GM12878 (cell line): ENCODE results near the gene APH1B. TPM values are rescaled to one million over a fixed set of nuclear protein-coding genes. Genes with fewer than 3 reads are reported as not detected.

Experiments used
- ATAC-seq: fragments of 200-7000 bp; cut with Tn5 transposase; 3 replicates; pipeline ENCODE4 v1.9.1; 2020; ENCODE audit warnings: mild to moderate bottlenecking, moderate library complexity
- BruUV-seq: library from RNA; stranded (reverse); fragments of 400-500 nt; replicated peaks from 2 replicates; lab custom pipeline; 2021; lab: Mats Ljungman, UMichigan
- CTCF ChIA-PET: fragments of 300-600 bp; sonication (Branson Sonifier 250); formaldehyde crosslinking; extraction: SDS; loops from one replicate; lab custom pipeline; 2021; ENCODE audit warnings: inconsistent platforms; lab: Yijun Ruan, JAX
- POLR2A ChIA-PET: fragments of 350-600 bp; formaldehyde crosslinking; extraction: SDS; loops from one replicate; lab custom pipeline; 2021; ENCODE audit warnings: inconsistent platforms; lab: Charles Lee
- RAD21 ChIA-PET: fragments of 300-600 bp; sonication (Branson Sonifier 250); formaldehyde crosslinking; loops from one replicate; lab custom pipeline; 2023; ENCODE audit warnings: antibody characterized with exemption; ENCODE audit not compliant: unreplicated experiment; lab: Charles Lee
- SMC1A ChIA-PET: fragments of 300-600 bp; sonication (Branson Sonifier 250); formaldehyde crosslinking; loops from one replicate; lab custom pipeline; 2023; ENCODE audit not compliant: unreplicated experiment, uncharacterized antibody; lab: Charles Lee
- DNase-seq: peaks from one replicate; pipeline ENCODE4 v3.0.0-alpha.2; 2011; ENCODE audit warnings: low read depth, low spot score
- FAIRE-seq: peaks from 3 replicates; lab custom pipeline; 2011; peaks lifted over from hg19 to GRCh38; lab: Jason Lieb, UNC
- H2AFZ ChIP-seq: 2 replicates; pipeline ENCODE4 v1.6.0; 2011; ENCODE audit warnings: low read depth, low read length, control low read depth; ENCODE audit not compliant: control insufficient read depth
- H3K27ac ChIP-seq: 2 replicates; pipeline ENCODE4 v1.5.1; 2011; ENCODE audit warnings: control low read depth; ENCODE audit not compliant: control insufficient read depth, insufficient read depth
- H3K27me3 ChIP-seq, 2 experiments: replicated peaks in 1 of 2; 2 replicates each; pipeline versions ENCODE4 v1.6.0 to v1.6.1; 2011; ENCODE audit warnings: low read length in 1 of 2; ENCODE audit not compliant: control insufficient read depth in 2 of 2, insufficient read depth in 2 of 2
- H3K36me3 ChIP-seq, 2 experiments: 2 replicates each; pipeline ENCODE4 v1.5.1; 2011; ENCODE audit warnings: low read length in 1 of 2; ENCODE audit not compliant: control insufficient read depth in 2 of 2, insufficient read depth in 2 of 2
- H3K4me1 ChIP-seq: 2 replicates; pipeline ENCODE4 v1.6.1; 2011; ENCODE audit warnings: mild to moderate bottlenecking, low read length, moderate library complexity, mixed read lengths; ENCODE audit not compliant: control insufficient read depth, insufficient read depth
- H3K4me2 ChIP-seq: 2 replicates; pipeline ENCODE4 v1.6.0; 2011; ENCODE audit warnings: control low read depth; ENCODE audit not compliant: control insufficient read depth, insufficient read depth
- H3K4me3 ChIP-seq: fragments of 200-600 bp; sonication (generic); 2 replicates; pipeline ENCODE4 v1.5.1; 2016
- H3K79me2 ChIP-seq: 2 replicates; pipeline ENCODE4 v1.6.0; 2011; ENCODE audit warnings: low read length; ENCODE audit not compliant: control insufficient read depth, insufficient read depth
- H3K9ac ChIP-seq: 2 replicates; pipeline ENCODE4 v1.8.0; 2011; ENCODE audit warnings: low read length, control low read depth, mixed read lengths; ENCODE audit not compliant: control insufficient read depth, insufficient read depth
- H3K9me3 ChIP-seq: replicated peaks from 3 replicates; pipeline ENCODE4 v1.5.1; 2011; ENCODE audit warnings: mild to moderate bottlenecking, low read length; ENCODE audit not compliant: control insufficient read depth, insufficient read depth
- H4K20me1 ChIP-seq: 2 replicates; pipeline ENCODE4 v1.6.0; 2011; ENCODE audit not compliant: control insufficient read depth, insufficient read depth
- REST ChIP-seq: IDR thresholded peaks from 2 replicates; pipeline ENCODE4 v1.6.1; 2012; ENCODE audit warnings: mild to moderate bottlenecking, low read depth, low read length
- ZNF24 ChIP-seq: fragments of 450-650 bp; IDR thresholded peaks from 2 replicates; pipeline ENCODE4 v1.6.1; 2017; ENCODE audit warnings: antibody characterized with exemption, mild to moderate bottlenecking
- ZNF622 ChIP-seq: fragments of 450-650 bp; IDR thresholded peaks from 2 replicates; pipeline ENCODE4 v1.6.1; 2017; ENCODE audit warnings: mild to moderate bottlenecking, inconsistent platforms
- WGBS: methylation state at CpG from one replicate; pipeline ENCODE4 v1.1.6; 2016; ENCODE audit warnings: low lambda C conversion rate; ENCODE audit not compliant: insufficient replicate concordance, insufficient coverage; ENCODE audit errors: missing lambda C conversion rate; 5-methylcytosine and 5-hydroxymethylcytosine counted together
- in situ Hi-C: fragments of 300-500 bp; cut with MboI; formaldehyde crosslinking; loops from 9 replicates; pipeline ENCODE4 v1.14.3; 2018; ENCODE audit warnings: mixed read lengths
- intact Hi-C: fragments of 100-400 bp; cut with micrococcal nuclease; formaldehyde crosslinking; loops from one replicate; pipeline ENCODE4 v1.14.2; 2022; ENCODE audit not compliant: unreplicated experiment
- polyA plus RNA-seq, 11 experiments: library from polyadenylated mRNA; depleted of rRNA in 4 of 11; unstranded in 6 of 11; stranded (reverse) in 5 of 11; fragments of >200 nt; fragmentation: Nextera tagmentation in 4 of 11; fragmentation: Illumina TruSeq in 1 of 11; extraction: Ambion mirVana in 4 of 11; extraction: Trizol in 1 of 11; gene quantifications; 1 replicate in 1 of 11; 2 replicates in 10 of 11; pipeline versions ENCODE4 v1.2.1 to v1.2.3, GENCODE V29; 2011 to 2016; ENCODE audit warnings: inconsistent platforms in 2 of 11, missing spikeins in 2 of 11, low read depth in 1 of 11
- total RNA-seq, 4 experiments: library from RNA; depleted of rRNA in 3 of 4; stranded (reverse); fragments of >200 nt in 3 of 4; fragmentation: Illumina TruSeq in 1 of 4; extraction: Trizol in 1 of 4; gene quantifications; 2 replicates each; pipeline versions ENCODE4 v1.2.1 to v1.2.3, GENCODE V29; 2013 to 2021

Gene APH1B
- total and polyA plus RNA-seq, 10 of the 15 experiments (the other 5 are each of a cell fraction or from before 2014, with no cell fraction given) = 5.0 to 20.8 (median 11.1) TPM

- H3K4me2 ChIP-seq = no peak overlapping the region; the same call in 1 of the 2 replicates
- no peaks in the 10 kb centered on the region for H3K36me3 ChIP-seq
- ChIA-PET RAD21 (interaction anchor here (0.5 to 6.1 kb wide), 6 partner anchors 20 to 213 kb away, joined by 3 to 62 read pairs (median 4); no protein-coding TSS in a partner anchor), CTCF (interaction anchor here (1.2 to 11.0 kb wide), 6 partner anchors 13 to 357 kb away, joined by 3 to 145 read pairs (median 8); no protein-coding TSS in a partner anchor), SMC1A (interaction anchor here (1.0 to 6.3 kb wide), 11 partner anchors 14 to 176 kb away, joined by 3 to 92 read pairs (median 7); partner anchors contain the start of gene RPS27L)
- no peaks in the 10 kb centered on the region for H3K9me3 ChIP-seq
- H4K20me1 ChIP-seq = no peaks in the 10 kb centered on the region
- 27% methylated on average over 5 of the region's 5 CpGs for WGBS
- in situ Hi-C loops = loop anchor here (5.0 to 25.0 kb wide), 3 partner anchors 110 to 775 kb away; partner anchors contain the start of gene FBXL22
- peaks cover 6% of the 10 kb centered on the region; the same call in 1 of the 2 replicates for H3K4me1 ChIP-seq
- no peak overlapping the region for H2AFZ ChIP-seq
- no peak overlapping the region for H3K9ac ChIP-seq
- H3K27me3 ChIP-seq = no peaks in the 10 kb centered on the region
- TF ChIP-seq ZNF24 = no peak
- no peak for TF ChIP-seq ZNF622
- TF ChIP-seq REST = no peak
- TF ChIP-seq, all 136 proteins: peak for 0
- no peak overlapping the region for H3K4me3 ChIP-seq
- intact Hi-C loops = no loop called here
- POLR2A ChIA-PET = no interaction called here
- no TSS peak for BruUV-seq
- ATAC-seq (no peak), DNase-seq (no peak), FAIRE-seq (no peak)
- H3K79me2 ChIP-seq = no peaks in the 10 kb centered on the region
- H3K27ac ChIP-seq = no peak overlapping the region
Measured at GRCh38 chr15:63292771-63293170, 15.4 kb downstream of the APH1B start.
